ENCODE measurements around the gene PDE7B. TPM values are rescaled to one million over a fixed set of nuclear protein-coding genes. Genes with fewer than 3 reads are reported as not detected.
"Not testable (repeated sequence)": the region's sequence is repeated elsewhere in the genome, so short reads cannot be mapped to it uniquely, and the experiment has no call there.

The PDE7B gene
- total and polyA plus RNA-seq, 4 donors = 1.0 to 6.9 (median 3.8) TPM

- intact Hi-C loops (cut with DNase I) = no loop called here
- no peaks in the 10 kb centered on the region for H3K36me3 ChIP-seq (ENCODE audit: control insufficient read depth in 1 of 2, insufficient read depth in 2 of 2, low read length in 1 of 2)
- no peak for ATAC-seq (ENCODE audit: low FRiP score)
- no peak for DNase-seq
- H3K27ac ChIP-seq (ENCODE audit: low read depth in 1 of 2, low read length in 2 of 2) = no peak overlapping the region
- no peak overlapping the region for H3K4me3 ChIP-seq (ENCODE audit: low read length in 2 of 2)
- no peaks in the 10 kb centered on the region for H3K9me3 ChIP-seq (ENCODE audit: control insufficient read depth, low read length)
- no peaks in the 10 kb centered on the region for H3K27me3 ChIP-seq (ENCODE audit: control insufficient read depth in 1 of 2, insufficient read depth in 2 of 2, low read length in 1 of 2)
- no peaks in the 10 kb centered on the region for H3K4me1 ChIP-seq (ENCODE audit: control insufficient read depth in 1 of 2, insufficient read depth in 2 of 2, low read length in 2 of 2)
Measured at GRCh38 chr6:135858931-135859330, 7.4 kb downstream of the PDE7B start.

- intact Hi-C loops (cut with DNase I) = no loop called here
- DNase-seq (no peak), ATAC-seq (ENCODE audit: low FRiP score) (no peak)
- Histone ChIP-seq H3K27ac (ENCODE audit: low read depth in 1 of 2, low read length in 2 of 2) (no peak overlapping the region), H3K4me1 (ENCODE audit: control insufficient read depth in 1 of 2, insufficient read depth in 2 of 2, low read length in 2 of 2) (no peaks in the 10 kb centered on the region), H3K9me3 (ENCODE audit: control insufficient read depth, low read length) (no peaks in the 10 kb centered on the region), H3K36me3 (ENCODE audit: control insufficient read depth in 1 of 2, insufficient read depth in 2 of 2, low read length in 1 of 2) (no peaks in the 10 kb centered on the region), H3K27me3 (ENCODE audit: control insufficient read depth in 1 of 2, insufficient read depth in 2 of 2, low read length in 1 of 2) (no peaks in the 10 kb centered on the region), H3K4me3 (ENCODE audit: low read length in 2 of 2) (no peak overlapping the region)
- 95 to 98% methylated on average over 2 of the region's 2 CpGs for WGBS, 2 donors
Measured at GRCh38 chr6:135860361-135860760, 8.9 kb downstream of the PDE7B start.

GRCh38 chr6:135861189-135861588 lies 9.7 kb downstream of the PDE7B start:
- no peaks in the 10 kb centered on the region for H3K9me3 ChIP-seq (ENCODE audit: control insufficient read depth, low read length)
- 93 to 95% methylated on average over 1 of the region's 1 CpG for WGBS, 2 donors
- no peak overlapping the region for H3K27ac ChIP-seq (ENCODE audit: low read depth in 1 of 2, low read length in 2 of 2)
- no peak overlapping the region for H3K4me3 ChIP-seq (ENCODE audit: low read length in 2 of 2)
- DNase-seq (no peak), ATAC-seq (ENCODE audit: low FRiP score) (no peak)
- H3K36me3 ChIP-seq (ENCODE audit: control insufficient read depth in 1 of 2, insufficient read depth in 2 of 2, low read length in 1 of 2) = no peaks in the 10 kb centered on the region
- intact Hi-C loops (cut with DNase I) = no loop called here
- H3K4me1 ChIP-seq (ENCODE audit: control insufficient read depth in 1 of 2, insufficient read depth in 2 of 2, low read length in 2 of 2) = no peaks in the 10 kb centered on the region
- H3K27me3 ChIP-seq (ENCODE audit: control insufficient read depth in 1 of 2, insufficient read depth in 2 of 2, low read length in 1 of 2) = no peaks in the 10 kb centered on the region

- H3K4me1 ChIP-seq (ENCODE audit: control insufficient read depth in 1 of 2, insufficient read depth in 2 of 2, low read length in 2 of 2); H3K27ac ChIP-seq (ENCODE audit: low read depth in 1 of 2, low read length in 2 of 2); H3K4me3 ChIP-seq (ENCODE audit: low read length in 2 of 2); H3K27me3 ChIP-seq (ENCODE audit: control insufficient read depth in 1 of 2, insufficient read depth in 2 of 2, low read length in 1 of 2); DNase-seq; H3K9me3 ChIP-seq (ENCODE audit: control insufficient read depth, low read length); ATAC-seq (ENCODE audit: low FRiP score); H3K36me3 ChIP-seq (ENCODE audit: control insufficient read depth in 1 of 2, insufficient read depth in 2 of 2, low read length in 1 of 2); intact Hi-C loops (cut with DNase I): not testable (repeated sequence)
- 95 to 97% methylated on average over 2 of the region's 2 CpGs for WGBS, 2 donors
Measured at GRCh38 chr6:135864929-135865328, 13.4 kb downstream of the PDE7B start.

- no peaks in the 10 kb centered on the region for H3K9me3 ChIP-seq (ENCODE audit: control insufficient read depth, low read length)
- 90 to 91% methylated on average over 7 of the region's 7 CpGs for WGBS, 2 donors
- intact Hi-C loops (cut with DNase I) = no loop called here
- H3K27ac ChIP-seq (ENCODE audit: low read depth in 1 of 2, low read length in 2 of 2) = no peak overlapping the region
- DNase-seq = no peak
- no peaks in the 10 kb centered on the region for H3K36me3 ChIP-seq (ENCODE audit: control insufficient read depth in 1 of 2, insufficient read depth in 2 of 2, low read length in 1 of 2)
- H3K4me3 ChIP-seq (ENCODE audit: low read length in 2 of 2) = no peak overlapping the region
- no peaks in the 10 kb centered on the region for H3K27me3 ChIP-seq (ENCODE audit: control insufficient read depth in 1 of 2, insufficient read depth in 2 of 2, low read length in 1 of 2)
- no peaks in the 10 kb centered on the region for H3K4me1 ChIP-seq (ENCODE audit: control insufficient read depth in 1 of 2, insufficient read depth in 2 of 2, low read length in 2 of 2)
- no peak for ATAC-seq (ENCODE audit: low FRiP score)
Measured at GRCh38 chr6:135866445-135867123, 15.1 kb downstream of the PDE7B start.

GRCh38 chr6:135867332-135867731 lies 15.8 kb downstream of the PDE7B start:
- no peak for DNase-seq
- WGBS, 2 donors = 83 to 87% methylated on average over 6 of the region's 6 CpGs
- H3K27ac ChIP-seq (ENCODE audit: low read depth in 1 of 2, low read length in 2 of 2) = no peak overlapping the region
- H3K4me1 ChIP-seq (ENCODE audit: control insufficient read depth in 1 of 2, insufficient read depth in 2 of 2, low read length in 2 of 2) = no peaks in the 10 kb centered on the region
- intact Hi-C loops (cut with DNase I) = no loop called here
- no peak for ATAC-seq (ENCODE audit: low FRiP score)
- no peaks in the 10 kb centered on the region for H3K9me3 ChIP-seq (ENCODE audit: control insufficient read depth, low read length)
- no peaks in the 10 kb centered on the region for H3K36me3 ChIP-seq (ENCODE audit: control insufficient read depth in 1 of 2, insufficient read depth in 2 of 2, low read length in 1 of 2)
- H3K4me3 ChIP-seq (ENCODE audit: low read length in 2 of 2) = no peak overlapping the region
- no peaks in the 10 kb centered on the region for H3K27me3 ChIP-seq (ENCODE audit: control insufficient read depth in 1 of 2, insufficient read depth in 2 of 2, low read length in 1 of 2)

GRCh38 chr6:135869857-135870256 lies 18.4 kb downstream of the PDE7B start:
- Histone ChIP-seq H3K36me3 (ENCODE audit: control insufficient read depth in 1 of 2, insufficient read depth in 2 of 2, low read length in 1 of 2) (no peaks in the 10 kb centered on the region), H3K9me3 (ENCODE audit: control insufficient read depth, low read length) (no peaks in the 10 kb centered on the region), H3K27ac (ENCODE audit: low read depth in 1 of 2, low read length in 2 of 2) (no peak overlapping the region), H3K27me3 (ENCODE audit: control insufficient read depth in 1 of 2, insufficient read depth in 2 of 2, low read length in 1 of 2) (no peaks in the 10 kb centered on the region), H3K4me3 (ENCODE audit: low read length in 2 of 2) (no peak overlapping the region), H3K4me1 (ENCODE audit: control insufficient read depth in 1 of 2, insufficient read depth in 2 of 2, low read length in 2 of 2) (no peaks in the 10 kb centered on the region)
- 97% methylated on average over 4 of the region's 4 CpGs for WGBS, 2 donors
- DNase-seq (no peak), ATAC-seq (ENCODE audit: low FRiP score) (no peak)
- intact Hi-C loops (cut with DNase I) = no loop called here

GRCh38 chr6:135870722-135871121 lies 19.2 kb downstream of the PDE7B start:
- intact Hi-C loops (cut with DNase I) = no loop called here
- H3K4me3 ChIP-seq (ENCODE audit: low read length in 2 of 2) = no peak overlapping the region
- no peaks in the 10 kb centered on the region for H3K9me3 ChIP-seq (ENCODE audit: control insufficient read depth, low read length)
- DNase-seq = no peak
- H3K4me1 ChIP-seq (ENCODE audit: control insufficient read depth in 1 of 2, insufficient read depth in 2 of 2, low read length in 2 of 2) = no peaks in the 10 kb centered on the region
- WGBS, 2 donors = 86 to 89% methylated on average over 2 of the region's 2 CpGs
- H3K27ac ChIP-seq (ENCODE audit: low read depth in 1 of 2, low read length in 2 of 2) = no peak overlapping the region
- no peaks in the 10 kb centered on the region for H3K27me3 ChIP-seq (ENCODE audit: control insufficient read depth in 1 of 2, insufficient read depth in 2 of 2, low read length in 1 of 2)
- H3K36me3 ChIP-seq (ENCODE audit: control insufficient read depth in 1 of 2, insufficient read depth in 2 of 2, low read length in 1 of 2) = no peaks in the 10 kb centered on the region
- ATAC-seq (ENCODE audit: low FRiP score) = no peak

- Histone ChIP-seq H3K4me1 (ENCODE audit: control insufficient read depth in 1 of 2, insufficient read depth in 2 of 2, low read length in 2 of 2) (no peaks in the 10 kb centered on the region), H3K9me3 (ENCODE audit: control insufficient read depth, low read length) (no peaks in the 10 kb centered on the region), H3K27me3 (ENCODE audit: control insufficient read depth in 1 of 2, insufficient read depth in 2 of 2, low read length in 1 of 2) (no peaks in the 10 kb centered on the region), H3K4me3 (ENCODE audit: low read length in 2 of 2) (no peak overlapping the region), H3K27ac (ENCODE audit: low read depth in 1 of 2, low read length in 2 of 2) (no peak overlapping the region), H3K36me3 (ENCODE audit: control insufficient read depth in 1 of 2, insufficient read depth in 2 of 2, low read length in 1 of 2) (no peaks in the 10 kb centered on the region)
- 98 to 100% methylated on average over 1 of the region's 1 CpG for WGBS, 2 donors
- intact Hi-C loops (cut with DNase I) = no loop called here
- DNase-seq = no peak
- no peak for ATAC-seq (ENCODE audit: low FRiP score)
Measured at GRCh38 chr6:135871296-135871695, 19.8 kb downstream of the PDE7B start.
